ENCODE results near the gene GEMIN4. TPM values are rescaled to one million over a fixed set of nuclear protein-coding genes. Genes with fewer than 3 reads are reported as not detected.
"Not testable (repeated sequence)": the region's sequence is repeated elsewhere in the genome, so short reads cannot be mapped to it uniquely, and the experiment has no call there.

GEMIN4 gene
- total and polyA plus RNA-seq, 8 donors = 14.0 to 34.5 (median 31.7) TPM

DNA sequence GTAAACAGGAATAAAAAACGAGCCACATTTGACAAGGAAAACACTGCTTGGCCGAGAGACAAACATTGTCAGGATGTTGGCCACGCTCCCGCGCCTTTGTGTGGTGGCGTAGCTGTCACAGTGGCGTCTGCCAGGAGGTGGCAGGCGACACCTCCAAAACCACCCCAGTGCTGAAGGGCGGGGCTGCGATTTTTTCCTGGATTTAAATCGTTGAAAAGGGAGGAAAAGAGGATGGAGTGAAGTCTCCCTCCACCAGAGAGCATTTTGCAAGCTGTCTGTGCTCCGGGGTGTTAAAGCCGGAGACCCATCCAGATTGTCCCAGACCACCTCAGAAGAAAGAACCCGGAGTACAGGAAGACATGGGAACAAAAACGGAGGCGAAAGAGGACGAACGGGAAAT is 42.8 kb upstream of the GEMIN4 start:
- Histone ChIP-seq H3K4me3 (no peak overlapping the region), H3K27me3 (no peaks in the 10 kb centered on the region), H3K27ac (peak overlapping the region in 1 of 2 donors; percentile 18), H3K4me1 (peaks cover 7 to 13% of the 10 kb centered on the region in 2 donors), H3K36me3 (peaks cover 0 to 24% of the 10 kb centered on the region in 2 donors), H3K9me3 (no peaks in the 10 kb centered on the region)
- intact Hi-C loops (cut with DNase I) = loop anchor here in 1 of 2 donors (5.0 kb wide), 1 partner anchor 182 kb away; the partner anchor contains the start of gene NXN
- DNase-seq = peak; percentile 73 to 91 (median 85)
- TF ChIP-seq, protein P1, sequence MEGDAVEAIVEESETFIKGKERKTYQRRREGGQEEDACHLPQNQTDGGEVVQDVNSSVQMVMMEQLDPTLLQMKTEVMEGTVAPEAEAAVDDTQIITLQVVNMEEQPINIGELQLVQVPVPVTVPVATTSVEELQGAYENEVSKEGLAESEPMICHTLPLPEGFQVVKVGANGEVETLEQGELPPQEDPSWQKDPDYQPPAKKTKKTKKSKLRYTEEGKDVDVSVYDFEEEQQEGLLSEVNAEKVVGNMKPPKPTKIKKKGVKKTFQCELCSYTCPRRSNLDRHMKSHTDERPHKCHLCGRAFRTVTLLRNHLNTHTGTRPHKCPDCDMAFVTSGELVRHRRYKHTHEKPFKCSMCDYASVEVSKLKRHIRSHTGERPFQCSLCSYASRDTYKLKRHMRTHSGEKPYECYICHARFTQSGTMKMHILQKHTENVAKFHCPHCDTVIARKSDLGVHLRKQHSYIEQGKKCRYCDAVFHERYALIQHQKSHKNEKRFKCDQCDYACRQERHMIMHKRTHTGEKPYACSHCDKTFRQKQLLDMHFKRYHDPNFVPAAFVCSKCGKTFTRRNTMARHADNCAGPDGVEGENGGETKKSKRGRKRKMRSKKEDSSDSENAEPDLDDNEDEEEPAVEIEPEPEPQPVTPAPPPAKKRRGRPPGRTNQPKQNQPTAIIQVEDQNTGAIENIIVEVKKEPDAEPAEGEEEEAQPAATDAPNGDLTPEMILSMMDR (IDR thresholded peaks at IDR 0.05) = peak; percentile 68 to 78
- ATAC-seq = peak; percentile 89

DNA sequence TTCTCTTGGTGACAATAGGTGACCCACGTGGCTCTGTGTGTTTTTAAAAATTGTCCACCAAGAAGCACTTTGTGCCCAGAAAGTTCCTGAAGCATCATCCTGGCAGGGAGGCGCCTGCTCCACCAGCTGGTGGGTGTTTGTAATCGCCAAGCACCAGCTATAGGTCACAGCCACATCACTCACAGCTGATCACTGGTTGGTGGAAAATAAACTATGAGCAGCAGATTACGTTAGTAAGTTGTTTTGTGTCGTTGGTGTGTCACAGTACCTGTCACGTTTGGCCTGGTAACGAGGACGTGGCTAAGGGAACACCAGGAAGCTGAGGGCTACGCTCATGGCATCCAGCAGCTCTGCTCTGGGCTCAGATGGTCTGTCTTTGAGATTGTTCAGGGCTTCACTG is 40.2 kb upstream of the GEMIN4 start:
- H3K9me3 ChIP-seq = no peaks in the 10 kb centered on the region
- DNase-seq (no peak), ATAC-seq (no peak)
- intact Hi-C loops (cut with DNase I) = no loop called here
- peaks cover 7 to 13% of the 10 kb centered on the region in 2 donors for H3K4me1 ChIP-seq
- TF ChIP-seq, protein P1 (IDR thresholded peaks at IDR 0.05) = no peak
- peaks cover 0 to 50% of the 10 kb centered on the region in 2 donors for H3K36me3 ChIP-seq
- H3K4me3 ChIP-seq = no peak overlapping the region
- no peaks in the 10 kb centered on the region for H3K27me3 ChIP-seq
- no peak overlapping the region for H3K27ac ChIP-seq

DNA sequence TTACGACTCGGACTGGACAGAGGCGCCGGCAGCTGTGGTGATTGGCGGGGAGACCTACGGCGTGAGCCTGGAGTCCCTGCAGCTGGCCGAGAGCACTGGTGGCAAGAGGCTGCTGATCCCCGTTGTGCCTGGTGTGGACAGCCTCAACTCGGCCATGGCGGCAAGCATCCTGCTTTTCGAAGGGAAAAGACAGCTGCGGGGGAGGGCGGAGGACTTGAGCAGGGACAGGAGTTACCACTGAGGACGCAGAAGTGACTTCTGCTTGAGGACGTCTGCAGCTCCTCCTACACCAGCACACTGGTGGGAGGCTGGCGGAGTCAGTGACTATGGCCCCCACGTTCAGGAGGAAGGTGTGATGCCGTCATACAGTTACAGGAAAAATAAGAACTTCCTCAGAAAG is 39.8 kb upstream of the GEMIN4 start:
- Histone ChIP-seq H3K27ac (no peak overlapping the region), H3K4me1 (peaks cover 7 to 13% of the 10 kb centered on the region in 2 donors), H3K4me3 (no peak overlapping the region), H3K9me3 (no peaks in the 10 kb centered on the region), H3K27me3 (no peaks in the 10 kb centered on the region), H3K36me3 (peaks cover 0 to 54% of the 10 kb centered on the region in 2 donors)
- TF ChIP-seq, protein P1 (IDR thresholded peaks at IDR 0.05) = no peak
- DNase-seq (no peak), ATAC-seq (no peak)
- intact Hi-C loops (cut with DNase I) = no loop called here

DNA sequence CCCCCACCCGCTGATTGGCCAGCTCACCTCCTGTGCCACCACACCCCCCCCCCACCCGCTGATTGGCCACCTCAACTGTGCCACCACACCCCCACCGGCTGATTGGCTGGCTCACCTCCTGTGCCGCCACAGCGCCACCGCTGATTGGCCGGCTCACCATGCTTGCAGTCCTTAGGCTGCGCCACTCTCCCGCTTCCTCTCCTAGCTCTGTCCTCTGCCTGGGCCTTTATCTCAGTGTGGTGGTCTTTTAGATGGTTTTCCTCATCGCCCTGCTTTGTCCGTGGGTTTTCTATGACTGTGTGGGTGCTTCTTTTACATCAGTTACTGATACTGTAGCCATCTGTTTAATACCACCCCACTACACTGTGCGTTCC is 38.8 kb upstream of the GEMIN4 start:
- Histone ChIP-seq H3K36me3 (peaks cover 0 to 60% of the 10 kb centered on the region in 2 donors), H3K4me1 (peaks cover 7 to 13% of the 10 kb centered on the region in 2 donors)
- DNase-seq; H3K9me3 ChIP-seq; H3K4me3 ChIP-seq; H3K27ac ChIP-seq; ATAC-seq; H3K27me3 ChIP-seq; intact Hi-C loops (cut with DNase I): not testable (repeated sequence)

DNA sequence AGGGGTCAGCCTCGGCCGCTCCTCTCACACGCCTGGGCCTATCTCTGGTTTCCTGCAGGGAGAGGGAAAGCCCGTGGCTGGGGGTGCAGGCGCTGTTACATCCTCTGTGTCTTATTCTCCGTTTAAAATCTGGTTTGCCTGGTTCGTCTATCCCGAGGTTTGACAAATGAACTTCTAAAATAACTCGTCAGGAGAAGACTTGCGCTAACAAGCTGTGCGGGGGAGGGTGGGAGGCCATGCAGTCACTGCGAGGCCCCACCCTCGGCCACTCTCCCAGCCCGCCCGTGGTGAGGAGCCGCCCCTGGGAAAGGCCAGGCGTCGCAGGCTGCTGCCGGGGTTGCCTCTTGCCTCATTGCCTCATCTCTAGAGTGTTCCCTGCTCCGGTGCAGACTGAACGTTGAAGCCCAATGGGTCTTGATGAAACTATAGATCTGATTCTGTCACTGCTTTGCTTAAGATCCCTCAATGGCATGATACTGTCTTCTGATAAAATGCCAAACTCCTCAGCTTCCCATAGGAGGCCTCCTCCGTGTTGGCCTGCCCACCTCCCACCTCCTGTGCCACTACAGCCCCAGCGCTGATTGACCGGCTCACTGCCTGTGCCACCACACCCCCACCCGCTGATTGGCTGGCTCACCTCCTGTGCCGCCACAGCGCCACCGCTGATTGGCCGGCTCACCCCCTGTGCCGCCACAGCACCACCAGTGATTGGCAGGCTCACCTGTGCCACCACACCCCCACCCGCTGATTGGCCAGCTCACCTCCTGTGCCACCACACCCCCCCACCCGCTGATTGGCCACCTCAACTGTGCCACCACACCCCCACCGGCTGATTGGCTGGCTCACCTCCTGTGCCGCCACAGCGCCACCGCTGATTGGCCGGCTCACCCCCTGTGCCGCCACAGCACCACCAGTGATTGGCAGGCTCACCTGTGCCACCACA is 38.1 kb upstream of the GEMIN4 start:
- ATAC-seq; H3K27me3 ChIP-seq; DNase-seq; H3K9me3 ChIP-seq; H3K27ac ChIP-seq; intact Hi-C loops (cut with DNase I); H3K4me3 ChIP-seq: not testable (repeated sequence)
- H3K36me3 ChIP-seq = peaks cover 0 to 60% of the 10 kb centered on the region in 2 donors
- H3K4me1 ChIP-seq = peaks cover 7 to 11% of the 10 kb centered on the region in 2 donors

DNA sequence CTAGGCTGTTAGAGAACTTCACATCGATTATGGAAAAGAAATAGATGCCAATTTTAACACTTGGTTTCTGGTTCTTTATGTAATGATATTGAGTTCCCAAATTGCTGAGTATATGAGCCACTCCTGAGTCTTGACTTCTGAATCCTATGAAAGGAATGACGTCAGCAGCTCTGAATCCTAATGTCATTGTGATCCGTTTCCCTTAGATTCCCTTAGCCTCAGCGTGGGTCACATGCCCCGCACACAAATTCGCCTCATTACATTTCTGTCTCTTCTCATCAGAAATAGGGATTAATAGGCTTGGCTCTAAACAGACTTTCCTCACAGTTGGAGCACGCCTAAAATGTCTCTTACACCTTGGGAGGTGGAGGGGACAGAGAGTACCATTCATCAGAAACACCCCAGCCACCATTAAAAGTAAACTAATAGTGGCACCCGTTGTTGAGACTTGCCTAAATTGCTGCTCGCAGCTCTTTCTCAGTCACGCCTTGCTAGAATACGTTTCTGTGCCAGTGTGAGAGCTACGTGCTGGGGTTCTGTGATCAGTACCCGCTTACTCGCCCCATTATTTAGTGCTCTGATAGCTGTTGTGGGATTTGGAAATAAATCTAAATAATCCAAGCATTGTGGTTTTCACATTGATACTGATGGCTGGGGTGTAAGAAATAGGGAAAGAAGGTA is 37.2 kb upstream of the GEMIN4 start:
- intact Hi-C loops (cut with DNase I) = no loop called here
- no peaks in the 10 kb centered on the region for H3K27me3 ChIP-seq
- peaks cover 0 to 9% of the 10 kb centered on the region in 2 donors for H3K4me1 ChIP-seq
- H3K27ac ChIP-seq = no peak overlapping the region
- peaks cover 0 to 68% of the 10 kb centered on the region in 2 donors for H3K36me3 ChIP-seq
- H3K4me3 ChIP-seq = no peak overlapping the region
- TF ChIP-seq, protein P1 (IDR thresholded peaks at IDR 0.05) = no peak
- H3K9me3 ChIP-seq = no peaks in the 10 kb centered on the region
- no peak for DNase-seq
- ATAC-seq = no peak
